ENCODE results near the gene CLCF1.

CLCF1 gene

DNA sequence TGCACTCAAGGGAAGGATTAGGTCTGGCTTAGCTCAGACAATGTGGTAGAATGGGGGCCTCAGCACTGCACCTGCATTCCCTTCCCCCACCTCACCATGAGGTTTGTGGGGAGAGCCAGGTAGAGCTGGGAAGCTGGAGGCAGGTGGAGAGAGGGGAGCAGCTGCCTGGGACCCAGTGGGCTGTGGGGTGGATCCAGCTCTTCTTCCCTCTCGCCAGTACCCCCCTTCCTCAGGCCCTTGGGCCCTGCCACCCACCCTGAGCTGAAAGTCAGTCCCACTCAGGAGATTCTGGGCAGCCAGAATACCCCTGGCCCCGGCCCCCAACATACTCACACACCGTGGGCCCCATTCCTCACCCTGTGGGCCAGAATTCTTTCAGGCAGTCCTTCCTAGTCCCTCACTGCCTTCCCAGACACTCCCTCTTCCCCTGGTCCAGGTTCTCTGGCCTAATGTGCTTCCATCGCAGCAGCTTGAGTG lies 17.0 kb downstream of the CLCF1 start:
- no peak for DNase-seq

DNA sequence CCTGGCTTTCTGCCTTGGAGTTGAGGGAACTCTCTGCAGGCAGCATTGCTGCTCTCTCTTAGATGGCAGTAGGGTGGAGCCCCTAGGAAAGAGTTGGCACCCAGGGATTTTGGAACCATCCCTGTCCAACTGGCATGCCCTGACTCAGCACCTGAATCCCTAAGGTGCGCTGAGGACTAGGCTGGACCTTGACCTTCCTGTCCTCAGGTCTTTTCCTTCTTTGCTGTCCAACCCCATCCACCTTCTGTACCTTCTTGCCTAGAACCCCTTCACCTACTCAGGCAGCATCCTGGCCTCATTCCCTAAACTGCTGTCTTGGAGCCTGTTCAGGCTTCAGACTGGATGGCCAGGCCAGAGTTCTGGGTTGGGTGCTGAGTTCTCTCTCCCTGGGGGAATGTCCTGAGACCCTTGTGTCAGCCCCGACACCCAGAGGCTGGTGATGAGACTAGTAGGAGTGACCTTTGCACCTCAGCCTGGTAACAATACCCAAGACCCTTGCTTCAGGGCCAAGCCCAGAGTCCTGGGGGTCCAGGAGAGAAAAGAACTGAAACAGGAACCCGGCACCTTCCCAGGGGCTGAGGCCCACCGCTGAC lies 17.5 kb downstream of the CLCF1 start:
- no peak for DNase-seq

DNA sequence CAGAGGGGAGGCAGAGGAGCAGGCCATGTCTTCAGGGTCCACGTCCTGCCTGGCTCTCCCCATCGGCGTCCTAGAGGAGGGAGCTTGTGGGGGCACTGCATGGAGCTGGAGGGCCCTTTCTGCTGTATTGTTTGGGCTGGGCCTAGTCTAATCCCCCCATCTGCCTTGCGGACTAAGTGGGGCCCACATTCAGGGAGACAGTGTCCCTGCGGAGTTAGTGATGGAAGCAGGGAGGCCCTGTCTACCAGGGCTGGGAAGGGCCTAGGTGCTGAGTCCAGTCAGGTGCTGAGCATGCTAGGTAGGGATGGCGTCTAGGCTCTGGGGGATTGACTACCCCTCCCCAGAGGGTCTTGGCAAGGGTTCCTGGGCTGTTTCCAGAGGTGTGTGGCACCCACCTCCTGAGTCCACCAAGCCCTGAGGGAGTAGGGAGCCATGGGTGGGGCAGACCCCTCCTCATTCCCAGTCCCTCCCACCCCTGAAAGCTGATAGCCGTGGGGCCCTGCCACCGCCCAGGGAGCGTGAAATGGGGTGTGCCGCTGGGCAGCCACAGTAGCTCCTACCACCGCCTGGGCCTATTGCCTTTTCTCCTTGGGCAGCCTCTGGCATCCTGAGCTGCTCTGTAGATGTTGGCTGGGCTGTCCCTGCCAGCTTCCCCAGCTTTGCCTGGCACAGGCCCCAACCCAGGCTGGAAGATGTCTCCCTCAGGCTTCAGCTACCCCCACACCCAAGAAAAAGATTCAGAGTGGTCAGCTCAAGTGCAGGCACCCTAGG lies 18.2 kb downstream of the CLCF1 start:
- no peak for DNase-seq

DNA sequence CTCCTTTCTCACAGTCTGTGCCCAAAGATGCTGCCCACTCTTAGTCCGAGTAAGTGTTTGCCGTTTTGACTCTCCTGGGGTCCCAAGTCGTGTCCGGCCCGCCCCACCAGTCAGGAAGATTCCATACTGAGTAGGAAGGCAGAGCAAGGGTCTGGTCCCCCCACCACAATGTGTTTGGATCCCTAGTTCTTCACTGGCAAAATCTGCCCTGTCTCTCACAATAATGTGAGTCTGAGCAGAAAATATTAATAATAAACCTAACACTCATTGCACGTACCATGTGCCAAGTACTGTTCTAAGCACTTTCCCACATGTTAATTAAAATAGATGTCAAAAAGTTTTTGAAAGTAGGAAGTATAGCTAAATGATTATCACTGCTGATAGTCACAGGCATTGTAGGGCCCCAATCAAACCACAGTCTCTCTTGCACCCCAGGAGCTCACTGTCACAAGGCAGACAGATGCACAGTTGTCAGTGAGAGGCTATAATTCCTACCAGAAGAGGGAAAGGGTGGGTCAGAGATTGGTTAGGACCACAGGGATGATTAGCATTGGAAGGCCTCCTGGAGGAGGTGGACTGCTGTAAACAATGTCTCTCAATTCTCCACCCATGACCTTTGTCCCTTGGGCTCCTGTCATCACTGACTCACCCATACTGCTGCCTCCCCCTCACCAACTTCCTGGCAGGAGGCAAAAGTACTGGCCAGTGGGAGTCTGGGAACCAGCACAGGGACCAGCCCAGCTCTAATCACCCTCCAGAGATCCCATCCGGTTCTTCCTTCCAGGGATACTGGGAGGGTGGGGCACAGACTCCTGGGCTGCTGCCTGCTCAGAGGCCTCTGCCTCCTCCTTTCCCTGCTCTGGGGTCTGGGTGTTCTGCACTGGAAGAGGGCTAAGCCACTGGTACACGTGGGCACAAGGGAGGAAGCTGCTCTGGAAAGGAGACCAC lies 19.0 kb downstream of the CLCF1 start:
- DNase-seq: no peak

DNA sequence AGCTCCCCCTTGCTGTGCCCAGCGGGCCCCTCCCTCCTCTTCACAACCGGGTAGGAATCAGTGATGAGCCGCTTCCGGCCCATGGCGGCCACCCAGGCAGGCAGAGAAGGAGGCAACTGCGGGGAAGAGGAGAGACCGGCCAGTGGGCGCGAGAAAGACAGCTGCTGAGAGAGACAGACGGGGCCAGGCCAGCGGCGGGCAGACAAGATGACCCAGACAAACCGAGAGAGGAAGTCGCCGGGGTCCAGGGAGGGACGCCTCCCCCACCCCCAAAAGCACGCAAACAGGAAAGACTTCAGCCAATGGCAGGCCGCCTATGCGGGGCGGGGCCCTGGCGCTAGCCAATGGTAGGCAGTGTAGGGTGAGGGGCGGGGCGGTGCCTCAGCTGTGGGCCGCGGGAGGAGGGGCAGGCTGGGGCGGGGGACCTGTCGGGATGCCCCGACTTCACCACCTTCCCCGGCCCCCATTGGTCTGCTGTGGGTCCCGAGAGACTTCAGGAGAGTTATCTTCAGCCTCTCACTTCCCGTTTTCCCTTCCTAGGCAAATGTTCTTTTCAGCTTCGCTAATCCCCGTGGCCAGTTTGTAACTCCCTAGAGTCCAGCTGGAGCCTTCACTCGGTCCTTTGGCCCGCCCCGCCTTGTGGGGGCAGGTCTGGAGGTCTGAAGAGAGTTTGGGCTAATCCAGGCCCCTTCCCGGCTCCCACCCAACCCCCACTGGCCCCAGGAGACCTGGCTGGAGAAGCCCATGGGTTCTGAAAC lies 19.9 kb downstream of the CLCF1 start, which contains the start of gene POLD4:
Gene POLD4, minus strand, starts transcription at position 230 of the 758 bp plus-strand sequence. Its CDS starts 147 bp downstream, at position 83.
- peak; percentile 93 for DNase-seq

DNA sequence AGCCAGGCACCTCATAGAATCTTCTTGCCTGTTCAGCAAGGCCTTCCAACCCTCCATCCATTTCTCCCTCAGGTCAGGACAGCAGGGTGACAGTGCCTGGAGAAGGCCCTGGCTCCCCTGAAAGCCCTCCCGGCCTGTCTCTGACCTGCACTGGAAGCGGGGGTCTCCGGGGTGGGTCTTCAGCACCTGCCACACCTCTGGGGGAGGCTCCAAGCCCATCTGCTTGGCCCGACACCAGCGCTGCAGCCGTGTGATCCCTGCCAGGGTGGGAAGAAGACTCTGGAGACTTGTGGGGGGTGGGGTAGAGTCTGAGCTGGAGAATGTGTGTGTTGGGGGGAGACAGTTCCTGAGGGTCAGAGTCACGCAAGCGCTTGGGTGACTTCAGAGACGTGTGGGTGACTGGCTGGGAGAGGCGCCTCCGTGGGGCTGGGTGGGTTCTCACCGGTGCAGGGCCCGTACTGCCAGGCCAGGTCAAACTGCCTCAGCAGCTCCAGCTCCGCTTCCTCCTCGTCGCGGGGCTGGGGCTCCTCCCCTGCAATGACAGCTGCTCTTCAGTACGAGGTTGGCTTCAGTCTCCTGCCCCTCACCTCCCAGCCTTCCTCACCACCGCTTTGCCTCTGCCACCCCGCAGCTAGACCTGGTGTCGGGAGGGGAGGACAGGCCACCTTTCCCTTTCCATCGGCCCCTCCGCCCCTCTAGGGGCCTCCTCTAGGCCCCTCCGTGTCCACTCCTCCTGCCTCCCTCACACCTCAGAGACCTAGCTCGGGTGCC lies 20.7 kb downstream of the CLCF1 start:
- DNase-seq: peak; percentile 67

DNA sequence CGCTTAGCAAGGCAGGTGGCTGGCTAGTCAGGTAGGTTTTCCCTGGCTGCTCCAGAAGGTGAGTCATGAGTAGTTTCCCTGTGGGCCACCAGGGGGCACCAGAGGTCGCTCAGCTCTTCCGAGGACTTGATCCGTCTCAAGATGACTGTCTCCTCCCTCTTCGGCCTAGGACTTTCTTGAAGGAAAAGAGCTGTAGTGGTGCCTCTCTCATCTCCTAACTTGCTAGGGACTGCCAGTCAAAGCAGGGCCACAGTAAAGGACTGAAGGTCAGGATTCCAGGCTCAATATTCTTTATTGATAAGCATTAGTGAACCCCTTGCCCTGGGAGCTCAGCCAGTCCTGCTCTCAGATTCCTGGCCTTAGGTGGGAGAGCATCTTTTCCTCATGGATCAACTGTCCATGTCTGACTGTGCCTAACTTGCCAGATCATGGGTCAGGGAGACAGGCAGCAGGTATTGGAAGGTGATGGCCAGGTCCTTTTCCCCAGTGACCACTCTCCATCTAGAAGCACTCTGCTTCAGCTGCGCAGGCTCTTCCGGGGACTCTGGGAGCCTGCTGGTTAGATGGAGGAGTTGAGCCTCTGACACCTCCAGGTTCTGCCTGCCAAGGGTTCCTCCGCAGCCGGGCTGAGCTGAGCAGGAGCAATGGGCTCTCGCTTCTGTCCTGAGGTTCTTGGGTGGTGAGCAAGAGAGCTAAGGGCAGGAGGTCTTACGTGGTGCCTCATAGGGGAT lies 22.0 kb downstream of the CLCF1 start:
- peak; percentile 52 for DNase-seq

DNA sequence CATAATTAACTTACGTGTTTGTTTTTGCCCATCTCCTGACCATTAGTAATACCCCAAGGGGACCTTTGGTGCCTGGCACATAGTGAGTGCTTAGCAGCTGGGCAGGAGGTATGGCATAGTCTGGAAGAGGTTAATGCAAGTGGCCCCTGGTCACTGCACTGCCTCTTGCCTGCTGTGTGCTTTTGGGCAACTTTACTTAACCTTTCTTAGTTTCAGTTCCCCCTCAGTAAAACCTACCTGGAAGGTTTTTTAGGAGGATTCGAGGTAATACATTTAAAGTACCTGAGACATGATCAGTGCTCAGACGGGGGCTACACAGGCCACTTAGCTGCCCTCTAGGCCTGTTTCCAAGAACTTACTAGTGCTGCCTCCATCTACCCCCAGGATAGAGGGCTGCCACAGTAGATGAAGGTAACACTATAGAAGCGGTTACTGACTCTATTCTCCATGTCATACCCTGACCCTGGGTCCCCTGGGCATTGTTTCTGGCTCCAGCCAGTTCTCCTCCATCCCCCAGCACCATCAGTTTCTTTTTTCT lies 23.4 kb downstream of the CLCF1 start:
- DNase-seq: no peak

DNA sequence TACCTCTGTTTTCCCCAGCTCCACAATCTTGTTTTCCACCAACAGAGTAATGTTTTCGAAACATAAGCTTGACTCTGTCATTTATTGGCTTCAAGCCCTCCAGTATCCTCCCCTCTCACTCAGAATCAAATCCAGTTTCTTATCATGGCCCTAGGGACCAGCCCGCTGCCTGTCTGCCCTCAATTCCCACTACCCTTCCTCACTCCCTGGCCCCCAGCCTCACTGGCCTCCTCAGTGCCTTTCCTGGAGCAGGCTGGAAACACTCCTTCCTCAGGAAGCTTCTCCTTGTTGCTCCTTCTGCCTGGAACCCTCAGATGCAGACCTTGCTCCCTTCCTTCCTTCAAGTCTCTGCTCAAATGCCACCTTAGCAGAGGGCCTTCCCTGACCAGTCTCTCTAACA lies 23.9 kb downstream of the CLCF1 start:
- no peak for DNase-seq

DNA sequence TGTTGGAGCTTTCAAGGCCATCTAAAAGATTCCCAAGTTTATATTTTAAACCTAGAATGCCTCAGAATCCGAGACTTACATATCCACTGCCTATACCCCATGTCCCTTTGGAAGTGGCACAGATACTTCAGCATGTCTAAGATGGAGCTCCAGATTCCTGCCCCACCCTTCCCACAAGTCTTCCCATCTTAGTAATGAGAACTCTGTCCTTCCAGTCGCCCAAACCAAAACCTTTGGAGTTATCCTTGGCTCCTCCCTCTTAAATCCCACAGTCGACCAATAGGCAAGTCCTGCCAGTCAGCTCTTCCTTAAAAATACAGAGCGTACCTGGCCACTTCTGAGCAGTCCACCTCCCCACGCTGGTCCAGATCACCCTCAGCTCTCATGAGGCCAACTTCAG lies 24.4 kb downstream of the CLCF1 start:
- DNase-seq: no peak

DNA sequence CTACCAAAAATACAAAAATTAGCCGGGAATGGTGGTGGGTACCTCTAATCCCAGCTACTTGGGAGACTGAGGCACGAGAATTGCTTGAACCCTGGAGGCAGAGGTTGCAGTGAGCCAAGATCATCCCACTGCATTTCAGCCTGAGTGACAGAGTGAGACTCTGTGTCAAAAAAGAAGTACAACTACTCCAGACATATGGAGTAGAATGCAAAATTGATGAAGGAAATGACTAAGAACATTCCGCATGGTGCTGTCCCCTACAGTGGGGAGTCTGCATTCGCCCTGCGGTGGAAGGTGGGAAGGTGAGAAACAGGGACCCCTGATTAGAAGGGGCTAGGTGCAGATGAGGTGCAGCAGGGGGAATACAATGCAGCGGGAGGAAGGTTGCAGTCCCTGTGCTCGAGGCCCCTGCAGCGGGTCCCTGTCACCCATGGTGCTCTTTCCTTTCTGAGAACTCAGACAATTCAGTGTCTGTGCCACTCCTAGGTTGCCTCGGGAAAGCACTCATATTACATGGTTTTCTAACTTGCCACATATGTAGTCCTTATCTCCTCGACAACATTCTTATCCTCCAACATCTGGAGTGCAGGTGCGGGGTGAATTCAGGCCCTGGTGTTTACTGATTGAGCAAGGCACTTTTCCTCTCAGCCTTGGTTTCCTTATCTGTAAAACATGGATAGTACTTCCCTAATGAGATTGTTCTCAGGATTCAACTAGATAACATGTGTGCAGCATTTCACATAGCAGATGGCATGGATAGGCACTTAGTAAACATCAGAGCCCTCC lies 25.2 kb downstream of the CLCF1 start:
- DNase-seq: no peak

DNA sequence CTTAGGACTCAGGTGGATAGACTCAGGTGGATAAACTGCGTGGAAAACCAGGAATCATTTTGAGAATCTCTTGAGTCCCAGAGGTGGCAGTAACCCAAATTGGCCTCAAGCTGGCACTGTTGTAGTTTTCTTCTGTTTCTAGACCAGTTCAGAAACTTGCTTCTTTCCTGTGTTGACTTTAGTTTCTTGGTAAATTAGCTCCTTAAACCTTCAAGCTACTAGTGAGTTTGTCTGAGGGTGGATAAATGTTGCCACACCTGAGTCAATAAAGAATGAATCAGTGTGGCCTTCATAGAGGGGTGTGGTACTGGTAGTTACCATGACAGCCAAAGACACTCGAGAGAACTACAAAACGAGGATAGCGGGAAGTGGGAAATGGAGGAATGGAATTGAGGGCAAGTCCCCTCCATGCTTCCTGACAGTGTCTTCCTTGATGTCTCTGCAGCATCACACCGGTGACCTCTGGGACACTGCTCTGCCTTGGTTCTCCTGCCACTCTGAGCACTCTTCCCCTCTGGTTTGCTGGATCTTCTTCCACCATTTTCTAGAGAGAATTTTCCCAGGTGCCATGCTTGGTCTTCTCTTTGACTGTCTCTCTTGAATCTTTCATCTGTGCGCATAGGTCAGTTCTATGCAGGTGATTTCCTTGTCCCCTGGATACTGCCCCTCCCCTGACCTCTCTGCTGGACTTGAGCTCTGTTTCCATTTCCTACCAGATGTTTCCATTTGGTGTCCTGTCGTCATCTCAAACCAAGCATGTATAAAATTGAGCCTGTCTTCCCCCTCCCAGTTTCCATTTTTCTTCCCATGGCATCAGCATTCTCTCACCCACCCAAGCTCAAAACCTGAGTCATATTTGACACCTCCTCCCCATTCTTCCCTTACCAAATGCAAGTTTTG lies 27.2 kb downstream of the CLCF1 start:
- DNase-seq: no peak

DNA sequence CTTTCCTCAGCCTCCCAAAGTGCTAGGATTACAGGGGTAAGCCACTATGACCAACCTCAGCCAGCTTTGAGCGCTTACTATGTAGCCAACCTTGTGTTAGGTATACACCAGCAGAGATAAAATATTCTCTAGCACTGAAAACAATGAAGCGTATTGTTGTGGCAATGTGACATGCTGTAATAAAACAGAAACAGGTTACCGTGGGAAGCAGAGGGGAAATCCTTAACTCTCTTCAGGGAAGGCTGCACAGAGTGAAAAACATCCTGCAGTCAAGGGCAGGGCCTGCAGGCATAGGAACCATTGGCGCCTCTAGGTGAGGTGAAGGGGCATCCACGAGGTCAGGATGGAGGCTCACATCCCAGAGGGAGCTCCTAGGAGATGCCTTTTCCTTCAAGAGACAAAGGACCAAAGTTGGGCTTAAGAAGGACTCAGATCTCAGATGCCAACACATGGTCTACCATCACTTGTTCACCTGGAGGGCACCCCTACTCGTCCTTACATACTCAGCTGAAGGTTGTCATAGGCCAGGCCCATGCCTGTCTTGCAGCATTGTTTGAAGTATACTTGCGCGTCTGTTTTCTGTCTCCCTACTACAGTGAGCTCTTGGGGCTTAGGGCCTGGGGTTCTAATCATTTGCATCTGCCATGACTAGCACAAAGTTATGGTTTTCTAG lies 28.0 kb downstream of the CLCF1 start:
- no peak for DNase-seq

DNA sequence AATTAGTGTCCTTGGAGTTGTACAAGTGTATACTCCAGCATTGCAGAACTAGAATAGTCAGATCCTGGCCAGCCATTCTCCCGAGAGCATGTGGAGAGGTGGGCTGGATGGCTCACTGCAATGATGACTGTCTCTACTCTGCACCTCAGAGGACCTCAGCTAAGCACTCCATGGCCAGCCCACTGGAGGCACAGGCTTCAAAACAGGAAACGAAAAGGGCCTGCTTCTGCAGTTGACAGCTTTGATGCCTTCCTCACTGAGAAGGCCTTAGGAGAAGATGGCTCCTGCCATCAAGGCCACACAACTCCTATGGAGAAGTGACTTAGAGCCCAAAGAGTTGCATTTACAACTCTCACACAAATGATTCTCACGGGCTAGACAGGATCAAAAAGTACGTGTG lies 29.1 kb downstream of the CLCF1 start:
- DNase-seq: no peak

DNA sequence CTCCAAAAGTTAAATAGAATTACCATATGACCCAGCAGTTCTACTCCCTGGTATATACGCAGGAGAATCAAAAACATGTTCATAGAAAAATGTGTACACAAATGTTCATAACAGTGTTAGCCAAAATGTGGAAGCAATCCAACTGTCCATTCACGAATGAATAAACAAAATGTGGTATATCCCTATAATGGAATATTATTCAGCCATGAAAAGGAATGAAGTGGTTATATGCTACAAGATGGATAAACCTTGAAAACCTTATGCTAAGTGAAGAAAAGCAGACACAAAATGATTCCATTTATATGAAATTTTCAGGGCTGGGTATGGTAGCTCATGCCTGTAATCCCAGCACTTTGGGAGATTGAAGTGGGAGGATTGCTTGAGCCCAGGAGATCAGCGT lies 36.1 kb downstream of the CLCF1 start:
- DNase-seq: no peak

DNA sequence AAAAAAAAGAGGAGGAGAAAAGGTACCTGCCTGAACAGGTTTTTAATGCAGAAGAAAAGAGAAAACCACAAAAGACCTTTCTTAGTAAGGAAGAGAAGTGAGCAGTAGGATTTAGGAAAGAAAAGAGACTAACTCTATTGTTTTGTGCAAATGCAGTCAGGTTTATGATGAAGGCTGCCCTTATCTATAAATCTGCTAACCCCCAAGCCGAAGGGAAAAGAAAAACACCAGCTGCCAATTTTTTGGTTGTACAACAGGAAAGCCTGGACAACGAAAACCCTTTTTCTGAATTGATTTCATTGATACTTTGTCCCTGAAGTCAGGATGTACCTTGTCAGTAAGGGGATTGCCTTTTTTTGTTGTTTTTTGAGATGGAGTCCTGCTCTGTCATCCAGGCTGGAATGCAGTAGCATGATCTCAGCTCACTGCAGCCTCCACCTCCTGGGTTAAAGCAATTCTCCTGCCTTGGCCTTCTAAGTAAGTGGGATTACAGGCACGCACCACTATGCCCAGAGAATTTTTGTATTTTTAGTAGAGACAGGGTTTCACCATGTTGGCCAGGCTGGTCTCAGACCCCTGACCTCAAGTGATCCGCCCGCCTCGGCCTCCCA lies 41.2 kb downstream of the CLCF1 start:
- DNase-seq: no peak

DNA sequence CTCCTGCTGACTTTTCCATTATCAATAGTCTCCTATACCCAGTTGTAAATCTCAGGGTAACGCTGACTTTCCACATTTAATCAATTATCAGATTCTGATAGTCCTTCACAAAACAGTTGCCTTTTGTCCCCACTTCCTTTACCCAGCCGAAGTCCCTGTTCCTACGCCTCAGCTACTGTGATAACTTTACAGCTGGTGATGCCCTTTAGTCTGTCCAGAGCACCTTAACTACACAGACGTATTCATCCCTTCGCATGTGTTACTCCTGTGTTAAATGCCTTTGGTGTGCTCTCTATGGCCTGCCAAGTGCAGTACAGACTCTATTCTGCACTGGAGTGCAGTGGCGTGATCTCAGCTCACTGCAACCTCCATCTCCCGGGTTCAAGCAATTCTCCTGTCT lies 49.9 kb downstream of the CLCF1 start:
- DNase-seq: no peak

DNA sequence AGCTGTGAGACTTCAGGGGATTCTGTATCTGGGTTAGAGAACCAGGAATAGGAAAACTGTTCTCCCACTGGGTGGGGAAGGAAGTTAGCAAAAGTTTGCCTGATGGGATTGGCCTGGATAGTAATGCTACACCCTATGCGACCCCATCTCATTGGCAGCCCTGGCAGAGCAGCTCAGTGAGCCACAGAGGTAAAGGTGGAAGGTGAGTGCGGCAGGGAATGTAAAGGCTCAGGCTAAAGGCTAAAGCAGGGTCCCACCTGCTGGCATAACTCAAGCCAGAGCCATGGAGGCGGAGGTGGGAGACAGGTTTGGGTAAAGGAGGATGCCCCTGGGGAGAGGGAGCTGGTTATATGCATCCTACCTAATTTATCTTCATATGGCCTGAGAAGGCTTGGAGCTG lies 51.3 kb downstream of the CLCF1 start:
- no peak for DNase-seq

All from stimulated activated naive CD4-positive, alpha-beta T cell treated with Interleukin-2 at 50 U/mL for 16 hours (primary cell).